Activated T-cell treated with anti-CD3 and anti-CD28 coated beads, Interleukin-2, amount 50 U/mL, for 48 hours (primary cell): ENCODE measurements around the gene CDC42EP4.
A peak's percentile ranks its signal among the peaks of the same experiment; 100 is the strongest.
"Not testable (repeated sequence)": the region's sequence is repeated elsewhere in the genome, so short reads cannot be mapped to it uniquely, and the experiment has no call there.

Source experiments
- DNase-seq, 2 experiments: peaks; one replicate each; pipeline ENCODE4 v3.0.0-alpha.2; 2020

Gene CDC42EP4

GRCh38 chr17:73274490-73274889 lies 37.3 kb downstream of the CDC42EP4 start:
- DNase-seq: no peak

- no peak for DNase-seq
Observed at GRCh38 chr17:73272906-73273218, 38.9 kb downstream of the CDC42EP4 start.

- DNase-seq: no peak
Observed at GRCh38 chr17:73271072-73271471, 40.7 kb downstream of the CDC42EP4 start.

GRCh38 chr17:73269791-73270190 lies 42.0 kb downstream of the CDC42EP4 start:
- no peak for DNase-seq

- DNase-seq: no peak
Observed at GRCh38 chr17:73269329-73269615, 42.5 kb downstream of the CDC42EP4 start.

GRCh38 chr17:73268582-73269328 lies 43.0 kb downstream of the CDC42EP4 start:
- DNase-seq: no peak

GRCh38 chr17:73267648-73268537 lies 43.9 kb downstream of the CDC42EP4 start:
- no peak for DNase-seq

- no peak for DNase-seq
Observed at GRCh38 chr17:73266796-73267195, 45.0 kb downstream of the CDC42EP4 start.

GRCh38 chr17:73265646-73266640 lies 45.9 kb downstream of the CDC42EP4 start:
- DNase-seq: no peak

- not testable (repeated sequence) for DNase-seq
Observed at GRCh38 chr17:73264448-73264847, 47.4 kb downstream of the CDC42EP4 start.

GRCh38 chr17:73262676-73263642 lies 48.8 kb downstream of the CDC42EP4 start:
- no peak for DNase-seq

GRCh38 chr17:73261952-73262675 lies 49.7 kb downstream of the CDC42EP4 start:
- DNase-seq: no peak

- DNase-seq: no peak
Observed at GRCh38 chr17:73261617-73261951, 50.2 kb downstream of the CDC42EP4 start, which contains the start of gene CPSF4L. TSS of gene CPSF4L (minus strand) at chr17:73261880. CDS start at chr17:73261818, 62 bp downstream.

- DNase-seq: no peak
Observed at GRCh38 chr17:73257516-73257915, 54.3 kb downstream of the CDC42EP4 start.

GRCh38 chr17:73256220-73256619 lies 55.6 kb downstream of the CDC42EP4 start:
- no peak for DNase-seq

GRCh38 chr17:73255671-73256181 lies 56.1 kb downstream of the CDC42EP4 start:
- DNase-seq: peak; percentile 71 to 76

- no peak for DNase-seq
Observed at GRCh38 chr17:73251871-73252270, 59.9 kb downstream of the CDC42EP4 start.

- DNase-seq: no peak
Observed at GRCh38 chr17:73250851-73251640, 60.8 kb downstream of the CDC42EP4 start.

GRCh38 chr17:73249700-73250099 lies 62.1 kb downstream of the CDC42EP4 start:
- no peak for DNase-seq

GRCh38 chr17:73248532-73248931 lies 63.3 kb downstream of the CDC42EP4 start:
- DNase-seq: no peak
